D721Med (cell line): ENCODE measurements around the gene FOXP1.

Source experiments
- DNase-seq: peaks from one replicate; pipeline ENCODE4 v3.0.0; 2011; ENCODE audit warnings: low spot score; ENCODE audit not compliant: insufficient read length
- FAIRE-seq: peaks from 2 replicates; lab custom pipeline; 2011; peaks lifted over from hg19 to GRCh38; lab: Jason Lieb, UNC
- TF ChIP-seq, protein P1 (sequence below): IDR thresholded peaks from 2 replicates; pipeline ENCODE4 v1.5.1; 2012; ENCODE audit warnings: mild to moderate bottlenecking, control low read depth; ENCODE audit not compliant: insufficient read depth; ENCODE audit errors: missing control alignments

FOXP1 gene

DNA sequence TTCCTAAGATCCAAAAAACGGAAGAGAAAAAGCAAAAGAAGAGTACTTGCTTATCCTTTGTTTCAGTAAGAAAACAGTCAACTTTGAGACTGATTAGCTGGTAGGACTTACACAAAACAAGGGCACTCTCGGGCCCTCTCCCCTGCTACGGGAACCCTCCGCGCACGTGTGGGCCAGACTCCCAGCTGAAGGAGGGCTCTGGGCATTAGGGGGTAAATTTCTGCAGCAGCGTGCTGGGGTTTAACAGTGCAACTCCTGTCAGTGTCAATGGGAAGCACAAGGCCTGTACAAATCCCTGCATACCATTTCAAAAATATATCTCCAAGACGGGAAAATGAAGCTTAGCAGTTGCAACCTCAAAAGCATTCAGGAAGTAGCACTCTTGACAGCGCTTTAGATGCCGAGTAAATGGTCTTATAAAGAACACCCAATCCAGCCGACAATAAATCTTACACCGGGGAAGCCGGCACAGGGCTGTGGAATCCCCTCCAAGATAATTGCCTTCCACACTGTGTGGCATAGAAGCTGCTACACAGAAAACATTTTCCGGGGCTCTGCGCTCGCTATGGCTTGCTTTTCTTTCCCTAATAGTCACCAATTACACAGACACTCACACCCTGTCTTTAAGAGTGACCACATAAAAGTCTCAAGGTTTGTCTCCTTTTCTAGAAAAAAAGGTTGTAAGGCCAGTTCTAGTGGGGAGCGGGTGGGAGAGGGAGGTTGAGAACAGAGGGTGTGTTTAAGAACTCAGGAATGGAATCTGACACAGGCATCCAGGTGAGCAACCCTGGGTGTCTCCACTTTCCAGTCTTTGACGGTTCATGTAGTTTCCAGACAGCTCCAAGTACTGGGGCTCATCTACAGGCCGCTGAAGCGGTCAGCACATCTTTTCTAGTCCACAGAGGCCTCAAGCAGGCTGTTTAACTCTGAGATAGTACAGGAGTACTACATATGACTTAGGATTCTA lies 512.7 kb downstream of the FOXP1 start:
- FAIRE-seq (no peak), DNase-seq (no peak)
- TF ChIP-seq, protein P1, sequence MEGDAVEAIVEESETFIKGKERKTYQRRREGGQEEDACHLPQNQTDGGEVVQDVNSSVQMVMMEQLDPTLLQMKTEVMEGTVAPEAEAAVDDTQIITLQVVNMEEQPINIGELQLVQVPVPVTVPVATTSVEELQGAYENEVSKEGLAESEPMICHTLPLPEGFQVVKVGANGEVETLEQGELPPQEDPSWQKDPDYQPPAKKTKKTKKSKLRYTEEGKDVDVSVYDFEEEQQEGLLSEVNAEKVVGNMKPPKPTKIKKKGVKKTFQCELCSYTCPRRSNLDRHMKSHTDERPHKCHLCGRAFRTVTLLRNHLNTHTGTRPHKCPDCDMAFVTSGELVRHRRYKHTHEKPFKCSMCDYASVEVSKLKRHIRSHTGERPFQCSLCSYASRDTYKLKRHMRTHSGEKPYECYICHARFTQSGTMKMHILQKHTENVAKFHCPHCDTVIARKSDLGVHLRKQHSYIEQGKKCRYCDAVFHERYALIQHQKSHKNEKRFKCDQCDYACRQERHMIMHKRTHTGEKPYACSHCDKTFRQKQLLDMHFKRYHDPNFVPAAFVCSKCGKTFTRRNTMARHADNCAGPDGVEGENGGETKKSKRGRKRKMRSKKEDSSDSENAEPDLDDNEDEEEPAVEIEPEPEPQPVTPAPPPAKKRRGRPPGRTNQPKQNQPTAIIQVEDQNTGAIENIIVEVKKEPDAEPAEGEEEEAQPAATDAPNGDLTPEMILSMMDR, result no peak

DNA sequence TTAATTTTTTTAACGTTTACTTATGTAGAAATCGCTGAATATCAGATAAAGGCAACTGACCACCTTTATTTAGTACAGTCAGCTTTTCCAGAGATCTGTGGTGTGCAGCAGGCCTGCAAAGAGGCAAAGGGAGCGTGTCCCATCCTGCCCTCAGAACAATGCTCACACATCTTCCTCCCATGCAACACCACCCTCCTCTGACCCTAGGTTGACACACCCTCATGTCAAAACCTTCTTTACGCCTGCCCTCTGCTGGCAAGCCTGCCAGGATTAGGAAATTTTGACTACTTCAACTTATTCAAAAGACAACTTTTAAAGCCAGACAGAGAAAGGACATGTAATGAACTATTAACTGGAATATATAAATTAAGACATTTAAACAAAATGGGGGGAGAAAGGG lies 513.7 kb downstream of the FOXP1 start:
- TF ChIP-seq, protein P1, result peak; percentile 61
- no peak for DNase-seq
- no peak for FAIRE-seq

DNA sequence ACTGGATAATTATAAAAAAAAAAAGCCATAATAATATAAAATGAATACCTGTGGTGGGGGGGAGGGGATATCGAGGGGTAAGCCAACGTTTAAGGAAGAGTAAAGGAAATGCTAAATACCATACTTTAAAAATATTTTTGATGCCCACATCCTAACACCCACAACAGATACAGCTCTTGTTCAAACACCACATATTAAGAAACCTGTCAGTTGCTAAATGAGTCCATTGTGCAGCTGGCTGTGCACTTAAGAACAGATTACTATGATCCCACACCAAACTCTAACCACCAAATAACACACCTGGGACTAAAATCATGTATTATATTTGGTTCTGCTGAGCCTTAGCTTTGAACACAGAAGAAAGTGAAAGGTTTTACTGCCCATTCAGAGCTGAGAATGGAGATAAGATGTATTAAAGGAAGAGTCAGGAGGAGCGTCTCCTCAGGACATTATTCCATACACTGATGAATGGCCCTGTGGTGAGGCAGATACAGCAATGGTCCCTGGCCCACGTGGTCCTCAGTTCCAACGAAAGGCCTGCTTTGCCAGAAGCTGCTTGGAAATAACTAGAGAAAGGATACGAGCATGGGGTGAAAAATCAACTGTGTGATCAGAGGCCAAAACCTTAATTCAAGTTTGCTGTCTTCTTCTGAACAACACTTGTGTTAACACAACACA lies 515.4 kb downstream of the FOXP1 start:
- no peak for DNase-seq
- TF ChIP-seq, protein P1, result no peak
- no peak for FAIRE-seq

- DNase-seq (no peak), FAIRE-seq (no peak)
- TF ChIP-seq, protein P1, result no peak
Observed at GRCh38 chr3:71066849-71067261, 516.7 kb downstream of the FOXP1 start.

GRCh38 chr3:71066356-71066755 lies 517.2 kb downstream of the FOXP1 start:
- FAIRE-seq (no peak), DNase-seq (no peak)
- TF ChIP-seq, protein P1, result no peak

- TF ChIP-seq, protein P1, result no peak
Observed at GRCh38 chr3:71065764-71066013, 517.8 kb downstream of the FOXP1 start.

More at GRCh38 chr3:71065764-71066013, 517.8 kb downstream of the FOXP1 start:
- DNase-seq, result no peak
- no peak for FAIRE-seq
